Peyer's patch (tissue), 4 donors: ENCODE measurements around the gene SLC17A8.

ENCODE experiments used
- POLR2A ChIP-seq, 2 donors: fragments of 450-650 bp; IDR thresholded peaks; one replicate each; pipeline ENCODE4 v1.5.1; 2017; ENCODE audit warnings: antibody characterized with exemption in 2 of 2, mild to moderate bottlenecking in 2 of 2, moderate library complexity in 2 of 2
- TF ChIP-seq, protein P1 (sequence below), 6 experiments: fragments of 450-650 bp in 4 of 6; fragments of 200-600 bp in 2 of 6; sonication (generic) in 1 of 6; IDR thresholded peaks; one replicate each; pipeline ENCODE4 v1.5.1; 2017 to 2019; ENCODE audit warnings: antibody characterized with exemption in 6 of 6, mild to moderate bottlenecking in 3 of 6, moderate library complexity in 1 of 6

DNA sequence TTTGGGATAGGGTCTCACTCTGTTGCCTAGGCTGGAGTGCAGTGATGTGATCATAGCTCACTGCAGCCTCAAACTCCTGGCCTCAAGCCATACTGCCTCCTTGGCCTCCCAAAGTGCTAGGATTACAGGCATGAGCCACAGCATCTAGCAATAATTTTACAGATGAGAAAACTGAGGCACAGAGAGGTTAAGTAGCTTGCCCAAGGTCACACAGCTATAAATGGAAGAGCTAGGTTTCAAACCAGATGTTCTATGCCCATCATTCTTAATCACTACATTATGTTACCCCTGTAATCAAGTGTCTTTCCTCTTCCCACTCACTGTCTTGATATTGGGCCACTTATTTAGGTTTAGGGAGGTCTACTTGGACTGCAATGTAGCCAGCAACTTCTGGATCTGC is 3.6 kb downstream of the SLC17A8 start:
- TF ChIP-seq, protein P1, sequence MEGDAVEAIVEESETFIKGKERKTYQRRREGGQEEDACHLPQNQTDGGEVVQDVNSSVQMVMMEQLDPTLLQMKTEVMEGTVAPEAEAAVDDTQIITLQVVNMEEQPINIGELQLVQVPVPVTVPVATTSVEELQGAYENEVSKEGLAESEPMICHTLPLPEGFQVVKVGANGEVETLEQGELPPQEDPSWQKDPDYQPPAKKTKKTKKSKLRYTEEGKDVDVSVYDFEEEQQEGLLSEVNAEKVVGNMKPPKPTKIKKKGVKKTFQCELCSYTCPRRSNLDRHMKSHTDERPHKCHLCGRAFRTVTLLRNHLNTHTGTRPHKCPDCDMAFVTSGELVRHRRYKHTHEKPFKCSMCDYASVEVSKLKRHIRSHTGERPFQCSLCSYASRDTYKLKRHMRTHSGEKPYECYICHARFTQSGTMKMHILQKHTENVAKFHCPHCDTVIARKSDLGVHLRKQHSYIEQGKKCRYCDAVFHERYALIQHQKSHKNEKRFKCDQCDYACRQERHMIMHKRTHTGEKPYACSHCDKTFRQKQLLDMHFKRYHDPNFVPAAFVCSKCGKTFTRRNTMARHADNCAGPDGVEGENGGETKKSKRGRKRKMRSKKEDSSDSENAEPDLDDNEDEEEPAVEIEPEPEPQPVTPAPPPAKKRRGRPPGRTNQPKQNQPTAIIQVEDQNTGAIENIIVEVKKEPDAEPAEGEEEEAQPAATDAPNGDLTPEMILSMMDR (IDR thresholded peaks at IDR 0.05), result no peak
- TF ChIP-seq POLR2A (IDR thresholded peaks at IDR 0.05), result no peak
